NT2/D1 (cell line): ENCODE measurements around the gene TMEM170B.

Experiments used
- DNase-seq: peaks from one replicate; pipeline ENCODE4 v3.0.0-alpha.2; 2011; ENCODE audit warnings: low read depth, low spot score
- H3K27me3 ChIP-seq: 2 replicates; pipeline ENCODE4 v1.6.0; 2011; ENCODE audit warnings: mild to moderate bottlenecking; ENCODE audit not compliant: insufficient read length, insufficient read depth
- H3K36me3 ChIP-seq: 2 replicates; pipeline ENCODE4 v1.6.1; 2011; ENCODE audit warnings: mild to moderate bottlenecking, low read length, mixed read lengths; ENCODE audit not compliant: insufficient read depth, insufficient read length
- H3K4me1 ChIP-seq: 2 replicates; pipeline ENCODE4 v1.5.1; 2011; ENCODE audit not compliant: insufficient read depth, insufficient read length
- H3K4me3 ChIP-seq: 2 replicates; pipeline ENCODE4 v1.5.1; 2011; ENCODE audit warnings: low read depth; ENCODE audit not compliant: insufficient read length
- H3K9ac ChIP-seq: 2 replicates; pipeline ENCODE4 v1.6.0; 2011; ENCODE audit warnings: low read depth; ENCODE audit not compliant: insufficient read length
- H3K9me3 ChIP-seq: 2 replicates; pipeline ENCODE4 v1.5.1; 2011; ENCODE audit warnings: mild to moderate bottlenecking, low read length; ENCODE audit not compliant: insufficient read depth
- SUZ12 ChIP-seq: IDR thresholded peaks from 2 replicates; pipeline ENCODE4 v1.6.1; 2011; ENCODE audit not compliant: insufficient read length, insufficient read depth; ENCODE audit errors: extremely low read depth
- YY1 ChIP-seq: IDR thresholded peaks from 2 replicates; pipeline ENCODE4 v1.6.1; 2011; ENCODE audit not compliant: insufficient read length, insufficient read depth
- ZNF274 ChIP-seq: IDR thresholded peaks from 2 replicates; pipeline ENCODE4 v1.6.1; 2011; ENCODE audit warnings: mild to moderate bottlenecking, low read depth, low read length

TMEM170B gene

DNA sequence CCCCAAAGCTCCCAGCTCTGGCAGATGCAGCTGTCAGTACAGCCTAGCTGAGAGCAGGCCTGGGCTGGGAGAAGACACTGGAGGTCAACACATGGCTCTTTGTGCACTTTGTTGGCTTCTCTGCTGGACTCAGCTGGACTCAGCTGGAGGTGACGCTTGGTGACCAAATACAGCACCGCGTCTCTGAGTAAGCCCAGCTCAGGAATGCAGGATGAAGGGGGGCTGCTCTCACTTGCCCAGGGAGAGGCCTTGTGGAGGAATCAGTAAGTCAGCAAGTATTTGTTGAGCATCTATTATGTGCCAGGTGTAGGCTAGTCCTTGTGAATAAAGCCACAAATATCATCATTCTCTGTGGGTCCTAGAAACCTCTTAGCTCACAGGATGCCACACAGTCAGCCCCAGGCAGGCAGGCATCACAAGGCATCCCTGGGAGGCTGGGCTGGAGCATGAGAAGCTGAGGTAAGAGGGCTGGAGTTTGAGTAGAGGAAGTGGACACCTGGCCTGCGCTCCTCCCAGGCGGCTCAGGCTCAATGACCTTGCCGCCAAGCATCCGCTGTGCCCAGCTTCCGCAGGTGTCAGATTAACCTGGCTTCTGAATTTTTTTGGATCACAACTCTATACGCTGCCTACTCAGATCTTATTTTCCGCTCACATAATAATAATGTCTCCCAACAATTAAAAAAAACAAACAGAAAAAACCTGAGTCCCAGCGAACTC, 95.4 kb downstream of the TMEM170B start:
- TF ChIP-seq ZNF274, result no peak
- TF ChIP-seq YY1, result no peak
- no peak for TF ChIP-seq SUZ12
- Histone ChIP-seq H3K4me1 (no peaks in the 10 kb centered on the region), H3K36me3 (no peaks in the 10 kb centered on the region), H3K9ac (no peak overlapping the region), H3K27me3 (no peaks in the 10 kb centered on the region), H3K4me3 (no peak overlapping the region), H3K9me3 (no peaks in the 10 kb centered on the region)
- DNase-seq, result no peak
